RWPE2 (cell line): ENCODE results near the gene RINT1.

Source experiments
- ATAC-seq: fragments of 200-7000 bp; cut with Tn5 transposase; 3 replicates; pipeline ENCODE4 v1.9.1; 2021; ENCODE audit warnings: low read depth
- DNase-seq: peaks from one replicate; pipeline ENCODE4 v3.0.0-alpha.2; 2020; ENCODE audit warnings: low spot score
- H3K27ac ChIP-seq: fragments of 450-650 bp; 2 replicates; pipeline ENCODE4 v1.5.1; 2017; ENCODE audit warnings: mild to moderate bottlenecking; ENCODE audit not compliant: poor library complexity, severe bottlenecking
- H3K27me3 ChIP-seq: fragments of 250-450 bp; sonication (Bioruptor Pico); 2 replicates; pipeline ENCODE4 v1.5.1; 2021; ENCODE audit warnings: mild to moderate bottlenecking, moderate library complexity; ENCODE audit not compliant: insufficient read depth, poor library complexity, severe bottlenecking
- H3K36me3 ChIP-seq: fragments of 250-450 bp; sonication (Bioruptor Pico); 2 replicates; pipeline ENCODE4 v1.5.1; 2020; ENCODE audit warnings: low read depth, mild to moderate bottlenecking, moderate library complexity
- H3K4me1 ChIP-seq: fragments of 250-450 bp; sonication (Bioruptor Pico); 2 replicates; pipeline ENCODE4 v1.5.1; 2021; ENCODE audit warnings: mild to moderate bottlenecking, moderate library complexity; ENCODE audit not compliant: insufficient read depth, poor library complexity, severe bottlenecking
- H3K4me3 ChIP-seq: fragments of 250-450 bp; sonication (Bioruptor Pico); 2 replicates; pipeline ENCODE4 v1.5.1; 2021; ENCODE audit warnings: mild to moderate bottlenecking, moderate library complexity; ENCODE audit not compliant: severe bottlenecking
- H3K9me3 ChIP-seq: fragments of 250-450 bp; sonication (Bioruptor Pico); 2 replicates; pipeline ENCODE4 v1.5.1; 2021; ENCODE audit warnings: mild to moderate bottlenecking, moderate library complexity; ENCODE audit not compliant: severe bottlenecking
- CTCF ChIP-seq: fragments of 450-650 bp; IDR thresholded peaks from one replicate; pipeline ENCODE4 v1.5.1; 2017; ENCODE audit warnings: mild to moderate bottlenecking, moderate library complexity; ENCODE audit not compliant: poor library complexity, severe bottlenecking

Gene RINT1

GRCh38 chr7:105493923-105494315 is 38.1 kb upstream of the RINT1 start:
- H3K9me3 ChIP-seq: no peaks in the 10 kb centered on the region
- H3K4me3 ChIP-seq: no peak overlapping the region
- ATAC-seq (no peak), DNase-seq (no peak)
- peaks cover 26% of the 10 kb centered on the region for H3K36me3 ChIP-seq
- H3K27ac ChIP-seq: no peak overlapping the region
- H3K4me1 ChIP-seq: peaks cover 11% of the 10 kb centered on the region
- no peak for TF ChIP-seq CTCF
- no peaks in the 10 kb centered on the region for H3K27me3 ChIP-seq

GRCh38 chr7:105496521-105496920 is 35.5 kb upstream of the RINT1 start:
- ATAC-seq: peak; percentile 63
- peak overlapping the region; percentile 40 for H3K27ac ChIP-seq
- H3K36me3 ChIP-seq: peaks cover 47% of the 10 kb centered on the region
- no peak for TF ChIP-seq CTCF
- H3K9me3 ChIP-seq: no peaks in the 10 kb centered on the region
- H3K27me3 ChIP-seq: no peaks in the 10 kb centered on the region
- H3K4me1 ChIP-seq: peaks cover 11% of the 10 kb centered on the region
- no peak for DNase-seq
- no peak overlapping the region for H3K4me3 ChIP-seq

- ATAC-seq: peak; percentile 59
Observed at GRCh38 chr7:105497016-105497415, 35.0 kb upstream of the RINT1 start.

GRCh38 chr7:105502173-105502572 is 29.8 kb upstream of the RINT1 start:
- Histone ChIP-seq H3K36me3 (peaks cover 89% of the 10 kb centered on the region), H3K27me3 (no peaks in the 10 kb centered on the region), H3K4me3 (no peak overlapping the region), H3K27ac (no peak overlapping the region), H3K9me3 (no peaks in the 10 kb centered on the region), H3K4me1 (peaks cover 5% of the 10 kb centered on the region)
- ATAC-seq (no peak), DNase-seq (no peak)
- no peak for TF ChIP-seq CTCF

More at GRCh38 chr7:105497016-105497415, 35.0 kb upstream of the RINT1 start:
- peaks cover 11% of the 10 kb centered on the region for H3K4me1 ChIP-seq
- no peaks in the 10 kb centered on the region for H3K27me3 ChIP-seq
- DNase-seq: no peak
- H3K27ac ChIP-seq: peak overlapping the region; percentile 40
- TF ChIP-seq CTCF: no peak
- no peak overlapping the region for H3K4me3 ChIP-seq
- no peaks in the 10 kb centered on the region for H3K9me3 ChIP-seq
- peaks cover 48% of the 10 kb centered on the region for H3K36me3 ChIP-seq

- no peak for DNase-seq
- Histone ChIP-seq H3K27me3 (no peaks in the 10 kb centered on the region), H3K36me3 (peaks cover 25% of the 10 kb centered on the region), H3K4me1 (no peaks in the 10 kb centered on the region), H3K9me3 (no peaks in the 10 kb centered on the region), H3K27ac (no peak overlapping the region), H3K4me3 (no peak overlapping the region)
- no peak for ATAC-seq
- TF ChIP-seq CTCF: no peak
Observed at GRCh38 chr7:105512415-105512814, 19.6 kb upstream of the RINT1 start.
